HEK293 (cell line): Measurements from ENCODE around the gene NFATC3.

Experiments
- GLI2 ChIP-seq: fragments of 450-650 bp; formaldehyde crosslinking; IDR thresholded peaks from 2 replicates; pipeline ENCODE4; 2017; ENCODE audit warnings: missing biosample characterization, missing genetic modification characterization, low read depth, borderline replicate concordance
- PRDM10 ChIP-seq: fragments of 450-650 bp; formaldehyde crosslinking; IDR thresholded peaks from 2 replicates; pipeline ENCODE4 v1.5.1; 2016; ENCODE audit warnings: missing biosample characterization, missing genetic modification characterization
- YY1 ChIP-seq: fragments of 450-650 bp; formaldehyde crosslinking; IDR thresholded peaks from 2 replicates; pipeline ENCODE4 v1.5.1; 2018; ENCODE audit warnings: missing biosample characterization, missing genetic modification characterization
- ZBTB7A ChIP-seq: fragments of 450-650 bp; formaldehyde crosslinking; IDR thresholded peaks from 2 replicates; pipeline ENCODE4 v1.5.1; 2016; ENCODE audit warnings: low read depth, missing biosample characterization, missing genetic modification characterization
- ZNF121 ChIP-seq: fragments of 450-650 bp; formaldehyde crosslinking; IDR thresholded peaks from 2 replicates; pipeline ENCODE4 v1.5.1; 2016; ENCODE audit warnings: missing biosample characterization, missing genetic modification characterization
- ZNF292 ChIP-seq: fragments of 450-650 bp; formaldehyde crosslinking; IDR thresholded peaks from 2 replicates; pipeline ENCODE4 v1.5.1; 2016; ENCODE audit warnings: low read depth, missing biosample characterization, missing genetic modification characterization, borderline replicate concordance
- ZNF335 ChIP-seq: fragments of 450-650 bp; formaldehyde crosslinking; conservative IDR thresholded peaks from 2 replicates; pipeline ENCODE4 v1.5.1; 2016; ENCODE audit warnings: missing biosample characterization, missing genetic modification characterization
- ZNF792 ChIP-seq: fragments of 450-650 bp; formaldehyde crosslinking; IDR thresholded peaks from 2 replicates; pipeline ENCODE4 v1.5.1; 2016; ENCODE audit warnings: missing biosample characterization, missing genetic modification characterization
- ZSCAN4 ChIP-seq: fragments of 450-650 bp; formaldehyde crosslinking; IDR thresholded peaks from 2 replicates; pipeline ENCODE4 v1.5.1; 2017; ENCODE audit warnings: missing biosample characterization, missing genetic modification characterization
- TF ChIP-seq, protein P1 (sequence below): fragments of 450-650 bp; formaldehyde crosslinking; conservative IDR thresholded peaks from 2 replicates; pipeline ENCODE4 v1.5.1; 2016; ENCODE audit warnings: low read depth, missing biosample characterization, missing genetic modification characterization
- TF ChIP-seq, protein P2 (sequence below): fragments of 450-650 bp; formaldehyde crosslinking; IDR thresholded peaks from 2 replicates; pipeline ENCODE4 v1.5.1; 2016; ENCODE audit warnings: missing biosample characterization, missing genetic modification characterization

DNA sequence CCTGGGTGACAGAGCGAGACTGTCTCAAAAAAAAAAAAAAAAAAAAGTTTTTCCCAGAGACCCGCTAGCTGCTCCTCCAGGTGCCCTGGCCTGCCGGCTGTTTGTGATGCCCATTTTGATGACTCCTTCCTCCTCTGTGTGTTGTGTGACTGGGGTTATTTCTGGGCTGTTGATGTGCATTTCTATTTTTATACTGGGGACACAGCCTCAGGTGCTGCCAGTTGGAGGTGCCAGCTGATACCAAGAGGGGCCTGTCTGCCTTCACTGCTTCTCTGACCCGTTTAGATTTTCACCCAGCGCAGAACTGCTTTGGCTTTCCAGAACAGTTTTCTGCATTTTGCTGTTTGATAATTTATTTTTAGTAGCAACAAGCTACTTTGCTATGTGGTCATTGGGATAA is 166.7 kb downstream of the NFATC3 start:
- TF ChIP-seq ZBTB7A (tag by site-specific recombination) (no peak), PRDM10 (tag by site-specific recombination) (no peak), ZNF792 (tag by site-specific recombination) (no peak), ZSCAN4 (no peak), ZNF335 (tag by site-specific recombination) (no peak), ZNF121 (tag by site-specific recombination) (no peak), GLI2 (tag by site-specific recombination) (no peak), YY1 (tag by site-specific recombination) (no peak), ZNF292 (no peak)
- TF ChIP-seq, protein P1, sequence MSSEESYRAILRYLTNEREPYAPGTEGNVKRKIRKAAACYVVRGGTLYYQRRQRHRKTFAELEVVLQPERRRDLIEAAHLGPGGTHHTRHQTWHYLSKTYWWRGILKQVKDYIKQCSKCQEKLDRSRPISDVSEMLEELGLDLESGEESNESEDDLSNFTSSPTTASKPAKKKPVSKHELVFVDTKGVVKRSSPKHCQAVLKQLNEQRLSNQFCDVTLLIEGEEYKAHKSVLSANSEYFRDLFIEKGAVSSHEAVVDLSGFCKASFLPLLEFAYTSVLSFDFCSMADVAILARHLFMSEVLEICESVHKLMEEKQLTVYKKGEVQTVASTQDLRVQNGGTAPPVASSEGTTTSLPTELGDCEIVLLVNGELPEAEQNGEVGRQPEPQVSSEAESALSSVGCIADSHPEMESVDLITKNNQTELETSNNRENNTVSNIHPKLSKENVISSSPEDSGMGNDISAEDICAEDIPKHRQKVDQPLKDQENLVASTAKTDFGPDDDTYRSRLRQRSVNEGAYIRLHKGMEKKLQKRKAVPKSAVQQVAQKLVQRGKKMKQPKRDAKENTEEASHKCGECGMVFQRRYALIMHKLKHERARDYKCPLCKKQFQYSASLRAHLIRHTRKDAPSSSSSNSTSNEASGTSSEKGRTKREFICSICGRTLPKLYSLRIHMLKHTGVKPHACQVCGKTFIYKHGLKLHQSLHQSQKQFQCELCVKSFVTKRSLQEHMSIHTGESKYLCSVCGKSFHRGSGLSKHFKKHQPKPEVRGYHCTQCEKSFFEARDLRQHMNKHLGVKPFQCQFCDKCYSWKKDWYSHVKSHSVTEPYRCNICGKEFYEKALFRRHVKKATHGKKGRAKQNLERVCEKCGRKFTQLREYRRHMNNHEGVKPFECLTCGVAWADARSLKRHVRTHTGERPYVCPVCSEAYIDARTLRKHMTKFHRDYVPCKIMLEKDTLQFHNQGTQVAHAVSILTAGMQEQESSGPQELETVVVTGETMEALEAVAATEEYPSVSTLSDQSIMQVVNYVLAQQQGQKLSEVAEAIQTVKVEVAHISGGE, result no peak
- TF ChIP-seq, protein P2, sequence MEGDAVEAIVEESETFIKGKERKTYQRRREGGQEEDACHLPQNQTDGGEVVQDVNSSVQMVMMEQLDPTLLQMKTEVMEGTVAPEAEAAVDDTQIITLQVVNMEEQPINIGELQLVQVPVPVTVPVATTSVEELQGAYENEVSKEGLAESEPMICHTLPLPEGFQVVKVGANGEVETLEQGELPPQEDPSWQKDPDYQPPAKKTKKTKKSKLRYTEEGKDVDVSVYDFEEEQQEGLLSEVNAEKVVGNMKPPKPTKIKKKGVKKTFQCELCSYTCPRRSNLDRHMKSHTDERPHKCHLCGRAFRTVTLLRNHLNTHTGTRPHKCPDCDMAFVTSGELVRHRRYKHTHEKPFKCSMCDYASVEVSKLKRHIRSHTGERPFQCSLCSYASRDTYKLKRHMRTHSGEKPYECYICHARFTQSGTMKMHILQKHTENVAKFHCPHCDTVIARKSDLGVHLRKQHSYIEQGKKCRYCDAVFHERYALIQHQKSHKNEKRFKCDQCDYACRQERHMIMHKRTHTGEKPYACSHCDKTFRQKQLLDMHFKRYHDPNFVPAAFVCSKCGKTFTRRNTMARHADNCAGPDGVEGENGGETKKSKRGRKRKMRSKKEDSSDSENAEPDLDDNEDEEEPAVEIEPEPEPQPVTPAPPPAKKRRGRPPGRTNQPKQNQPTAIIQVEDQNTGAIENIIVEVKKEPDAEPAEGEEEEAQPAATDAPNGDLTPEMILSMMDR (tag by site-specific recombination), result no peak
